Subcutaneous abdominal adipose tissue (tissue), 5 donors: Measurements from ENCODE around the gene LSM12.

Experiments used
- H3K27ac ChIP-seq: one replicate; pipeline ENCODE4 v1.7.0; 2013; ENCODE audit warnings: low read depth, mild to moderate bottlenecking, inconsistent platforms, low read length, moderate library complexity
- H3K27me3 ChIP-seq, 5 donors: one replicate each; pipeline ENCODE4 v1.7.0; 2013; ENCODE audit warnings: low read length in 5 of 5, inconsistent platforms in 1 of 5; ENCODE audit not compliant: control insufficient read depth in 5 of 5, insufficient read depth in 4 of 5
- H3K36me3 ChIP-seq, 5 donors: one replicate each; pipeline ENCODE4 v1.7.0; 2013; ENCODE audit warnings: low read length in 5 of 5; ENCODE audit not compliant: control insufficient read depth in 5 of 5, insufficient read depth in 5 of 5
- H3K4me1 ChIP-seq, 5 donors: one replicate each; pipeline ENCODE4 v1.7.0; 2013; ENCODE audit warnings: low read length in 5 of 5, mild to moderate bottlenecking in 3 of 5, moderate library complexity in 1 of 5; ENCODE audit not compliant: control insufficient read depth in 5 of 5, insufficient read depth in 5 of 5
- H3K4me3 ChIP-seq, 5 donors: one replicate each; pipeline ENCODE4 v1.7.0; 2013; ENCODE audit warnings: low read length in 5 of 5, low read depth in 1 of 5
- H3K9ac ChIP-seq, 5 donors: one replicate each; pipeline ENCODE4 v1.7.0; 2013; ENCODE audit warnings: low read length in 5 of 5, mild to moderate bottlenecking in 4 of 5, moderate library complexity in 3 of 5
- H3K9me3 ChIP-seq, 5 donors: one replicate each; pipeline ENCODE4 v1.7.0; 2013; ENCODE audit warnings: low read length in 5 of 5; ENCODE audit not compliant: control insufficient read depth in 5 of 5
- donor health status: healthy.
- donor health status: healthy.
- donor health status: healthy.
- donor health status: healthy.
- donor health status: healthy.

LSM12 gene

GRCh38 chr17:43992641-43993040, 73.8 kb downstream of the LSM12 start:
- Histone ChIP-seq H3K9ac (no peak overlapping the region), H3K4me1 (peaks cover 0 to 10% (median 8%) of the 10 kb centered on the region in 5 donors), H3K27ac (no peak overlapping the region), H3K36me3 (no peaks in the 10 kb centered on the region), H3K4me3 (no peak overlapping the region), H3K9me3 (no peaks in the 10 kb centered on the region), H3K27me3 (peaks cover 7 to 25% (median 9%) of the 10 kb centered on the region in 5 donors)

- H3K27me3 ChIP-seq: peaks cover 10 to 36% (median 28%) of the 10 kb centered on the region in 5 donors
- peaks cover 0 to 12% (median 11%) of the 10 kb centered on the region in 5 donors for H3K4me1 ChIP-seq
- H3K4me3 ChIP-seq: no peak overlapping the region
- no peaks in the 10 kb centered on the region for H3K36me3 ChIP-seq
- no peak overlapping the region for H3K27ac ChIP-seq
- no peak overlapping the region for H3K9ac ChIP-seq
- H3K9me3 ChIP-seq: no peaks in the 10 kb centered on the region
Observed at GRCh38 chr17:43988301-43988700, 78.2 kb downstream of the LSM12 start.

- Histone ChIP-seq H3K4me1 (peaks cover 0 to 13% (median 12%) of the 10 kb centered on the region in 5 donors), H3K4me3 (no peak overlapping the region), H3K9ac (no peak overlapping the region), H3K9me3 (no peaks in the 10 kb centered on the region), H3K36me3 (no peaks in the 10 kb centered on the region), H3K27me3 (peaks cover 16 to 44% (median 35%) of the 10 kb centered on the region in 5 donors), H3K27ac (no peak overlapping the region)
Observed at GRCh38 chr17:43987131-43988021, 79.1 kb downstream of the LSM12 start.

- Histone ChIP-seq H3K4me3 (no peak overlapping the region), H3K27me3 (peaks cover 18 to 49% (median 36%) of the 10 kb centered on the region in 5 donors), H3K9me3 (no peaks in the 10 kb centered on the region), H3K36me3 (no peaks in the 10 kb centered on the region), H3K9ac (no peak overlapping the region), H3K4me1 (peaks cover 0 to 13% (median 12%) of the 10 kb centered on the region in 5 donors), H3K27ac (no peak overlapping the region)
Observed at GRCh38 chr17:43986225-43986981, 80.1 kb downstream of the LSM12 start.

GRCh38 chr17:43984521-43984920, 82.0 kb downstream of the LSM12 start:
- H3K27ac ChIP-seq: no peak overlapping the region
- H3K9ac ChIP-seq: no peak overlapping the region
- H3K4me1 ChIP-seq: peaks cover 0 to 13% (median 12%) of the 10 kb centered on the region in 5 donors
- H3K27me3 ChIP-seq: peaks cover 18 to 49% (median 40%) of the 10 kb centered on the region in 5 donors
- H3K9me3 ChIP-seq: no peaks in the 10 kb centered on the region
- peak overlapping the region; percentile 39 to 62 (median 56) for H3K4me3 ChIP-seq
- H3K36me3 ChIP-seq: no peaks in the 10 kb centered on the region
